ENCODE data around the gene RASL10A. TPM values are rescaled to one million over a fixed set of nuclear protein-coding genes. Genes with fewer than 3 reads are reported as not detected.

Gene RASL10A
- total and polyA plus RNA-seq, 2 donors from 2014 or later, result 0.73 to 1.2 TPM

GRCh38 chr22:29263791-29264276, 51.7 kb downstream of the RASL10A start:
- TF ChIP-seq CTCF (IDR thresholded peaks at IDR 0.05; ENCODE audit: borderline replicate concordance, extremely low read depth, insufficient read depth), result no peak
- H3K4me1 ChIP-seq (ENCODE audit: control insufficient read depth in 2 of 3, insufficient read depth in 2 of 3, low read depth in 1 of 3, low read length in 3 of 3), result peaks cover 0 to 13% (median 6%) of the 10 kb centered on the region in 3 donors
- H3K9me3 ChIP-seq (ENCODE audit: control insufficient read depth in 2 of 3, insufficient read depth in 1 of 3, low read length in 3 of 3), result no peaks in the 10 kb centered on the region
- intact Hi-C loops (cut with DNase I), result no loop called here
- H3K27ac ChIP-seq (ENCODE audit: low read depth in 2 of 2, low read length in 2 of 2), result no peak overlapping the region
- no peaks in the 10 kb centered on the region for H3K27me3 ChIP-seq (ENCODE audit: control insufficient read depth, insufficient read depth, low read length)
- no peak overlapping the region for H3K9ac ChIP-seq (ENCODE audit: low read length in 3 of 3)
- H3K4me3 ChIP-seq (ENCODE audit: low read length in 3 of 3), result no peak overlapping the region
- H3K36me3 ChIP-seq (ENCODE audit: control insufficient read depth in 2 of 3, insufficient read depth in 3 of 3, low read length in 3 of 3), result peaks cover 0 to 9% (median 3%) of the 10 kb centered on the region in 3 donors
- FAIRE-seq, result no peak
- DNase-seq, result peak in 1 of 5 donors; percentile 38

Small RNA genes within 50 kb of the gene (microRNA-seq; reads per million reads assigned to microRNA genes)
- gene MIR3653, result 8.1 reads per million, percentile 17 among the genes with 10 or more reads in this experiment

Other genes starting within 250 kb of the RASL10A start
- gene KREMEN1, start 242.7 kb downstream of the RASL10A start, total RNA-seq, result 16.2 TPM
- gene KREMEN1, start 242.7 kb downstream of the RASL10A start, polyA plus RNA-seq (ENCODE audit: insufficient read depth, low read depth, low replicate concordance), result 9.3 TPM
- gene EMID1, start 109.8 kb downstream of the RASL10A start, total RNA-seq, result 9.6 TPM
- gene EMID1, start 109.8 kb downstream of the RASL10A start, polyA plus RNA-seq (ENCODE audit: insufficient read depth, low read depth, low replicate concordance), result 25.5 TPM
- gene RHBDD3, start 47.7 kb downstream of the RASL10A start, total RNA-seq, result 19.2 TPM
- 26.3 TPM for gene RHBDD3, start 47.7 kb downstream of the RASL10A start, polyA plus RNA-seq (ENCODE audit: insufficient read depth, low read depth, low replicate concordance)
- gene EWSR1, start 47.4 kb downstream of the RASL10A start, total RNA-seq, result 214 TPM
- 124 TPM for gene EWSR1, start 47.4 kb downstream of the RASL10A start, polyA plus RNA-seq (ENCODE audit: insufficient read depth, low read depth, low replicate concordance)
- gene GAS2L1, start 9.0 kb downstream of the RASL10A start, total RNA-seq, result 27.2 TPM
- gene GAS2L1, start 9.0 kb downstream of the RASL10A start, polyA plus RNA-seq (ENCODE audit: insufficient read depth, low read depth, low replicate concordance), result 24.2 TPM
- gene AP1B1, start 72.9 kb upstream of the RASL10A start, total RNA-seq, result 82.9 TPM
- gene AP1B1, start 72.9 kb upstream of the RASL10A start, polyA plus RNA-seq (ENCODE audit: insufficient read depth, low read depth, low replicate concordance), result 50.5 TPM
- gene RFPL1, start 122.9 kb upstream of the RASL10A start, total RNA-seq, result not detected
- not detected for gene RFPL1, start 122.9 kb upstream of the RASL10A start, polyA plus RNA-seq (ENCODE audit: insufficient read depth, low read depth, low replicate concordance)
- 0.60 TPM for gene NEFH, start 164.5 kb upstream of the RASL10A start, total RNA-seq
- 1.7 TPM for gene NEFH, start 164.5 kb upstream of the RASL10A start, polyA plus RNA-seq (ENCODE audit: insufficient read depth, low read depth, low replicate concordance)
- gene THOC5, start 238.1 kb upstream of the RASL10A start, total RNA-seq, result 37.9 TPM
- gene THOC5, start 238.1 kb upstream of the RASL10A start, polyA plus RNA-seq (ENCODE audit: insufficient read depth, low read depth, low replicate concordance), result 23.1 TPM

Measured in kidney (tissue), 14 donors.